Kidney tubule cell (primary cell): Measurements from ENCODE around the gene TLK2.

Experiments used
- DNase-seq: peaks from one replicate; pipeline ENCODE4 v3.0.0-alpha.2; 2018; ENCODE audit warnings: low spot score

The TLK2 gene

DNA sequence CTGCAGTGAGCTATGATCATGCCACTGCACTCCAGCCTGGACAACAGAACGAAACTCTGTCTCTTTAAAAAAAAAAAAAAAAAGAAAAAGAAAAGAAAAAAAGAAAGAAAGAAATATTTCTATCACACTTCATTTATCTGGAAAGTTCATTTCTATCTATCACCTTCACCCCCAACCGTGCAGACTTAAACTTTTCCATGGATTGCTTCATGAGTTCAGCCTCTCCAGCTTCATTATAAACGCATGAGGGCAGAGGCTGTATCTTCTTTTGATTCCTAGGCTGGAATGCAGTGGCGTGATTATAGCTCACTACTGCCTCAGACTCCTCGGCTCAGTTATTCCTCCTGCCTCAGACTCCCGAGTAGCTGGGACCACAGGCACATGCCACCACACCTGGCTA is 177.0 kb downstream of the TLK2 start:
- no peak for DNase-seq

DNA sequence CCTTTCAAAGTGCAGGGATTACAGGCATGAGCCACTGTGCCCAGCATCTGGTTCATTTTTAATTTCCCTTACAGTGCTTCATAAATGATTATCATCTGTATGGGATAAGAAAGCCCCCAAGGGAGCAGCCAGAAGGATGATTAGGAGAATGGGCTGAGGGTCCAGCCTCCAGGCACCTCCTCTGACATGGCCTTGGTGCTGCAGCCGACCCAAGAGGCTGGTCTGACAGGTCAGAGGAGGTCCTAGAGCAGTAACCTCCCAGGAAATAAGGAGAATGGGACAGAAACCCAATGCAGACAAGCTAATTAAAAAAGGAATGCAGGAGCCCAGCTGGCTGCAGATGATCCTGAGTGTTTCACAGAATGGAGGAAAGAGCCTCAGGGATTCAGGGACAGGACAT is 177.8 kb downstream of the TLK2 start:
- DNase-seq = no peak

DNA sequence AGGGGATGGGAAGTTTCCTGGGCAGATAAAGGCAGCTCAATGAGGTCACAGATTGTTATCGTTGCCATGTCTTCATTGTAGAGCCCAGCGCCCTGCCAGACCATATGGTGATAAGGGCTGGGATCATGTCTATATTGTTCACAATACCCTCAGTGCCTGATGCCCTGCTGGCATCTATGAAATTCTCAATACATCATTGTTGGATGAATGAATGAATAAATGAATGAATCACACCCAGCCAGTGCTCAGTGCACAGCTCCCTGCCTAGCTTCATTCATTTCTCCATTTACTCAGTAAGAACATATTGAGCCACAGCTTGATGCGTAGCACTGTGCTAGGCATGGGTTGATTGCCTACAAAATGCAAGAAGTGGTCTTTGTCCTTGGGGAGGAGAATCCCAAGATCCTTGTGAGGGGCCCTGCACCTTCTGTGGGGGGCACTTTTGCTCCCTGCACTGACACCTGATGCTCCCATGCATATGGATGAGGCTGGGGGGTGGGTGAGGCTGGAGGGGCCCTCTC is 178.6 kb downstream of the TLK2 start:
- DNase-seq = no peak

DNA sequence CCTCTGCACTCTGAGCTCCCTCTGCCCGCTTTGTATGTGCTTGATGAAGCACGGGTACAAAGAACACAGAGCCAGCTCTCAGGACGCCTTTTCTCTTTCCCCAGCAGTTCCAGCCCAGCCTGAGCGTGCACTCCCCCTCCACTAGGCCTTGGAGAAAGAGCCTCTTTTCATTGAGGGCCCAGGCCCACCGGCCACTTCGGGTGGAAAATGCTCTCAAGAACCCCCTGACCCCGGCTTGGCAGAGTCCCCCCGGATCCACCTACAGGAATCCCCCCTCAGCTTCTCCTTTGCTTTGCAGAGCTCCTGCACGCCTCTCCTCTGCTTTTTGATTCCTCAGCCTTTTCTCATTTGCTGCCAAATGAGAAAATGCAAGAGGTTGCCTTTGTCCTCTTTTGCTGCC is 179.1 kb downstream of the TLK2 start:
- no peak for DNase-seq

DNA sequence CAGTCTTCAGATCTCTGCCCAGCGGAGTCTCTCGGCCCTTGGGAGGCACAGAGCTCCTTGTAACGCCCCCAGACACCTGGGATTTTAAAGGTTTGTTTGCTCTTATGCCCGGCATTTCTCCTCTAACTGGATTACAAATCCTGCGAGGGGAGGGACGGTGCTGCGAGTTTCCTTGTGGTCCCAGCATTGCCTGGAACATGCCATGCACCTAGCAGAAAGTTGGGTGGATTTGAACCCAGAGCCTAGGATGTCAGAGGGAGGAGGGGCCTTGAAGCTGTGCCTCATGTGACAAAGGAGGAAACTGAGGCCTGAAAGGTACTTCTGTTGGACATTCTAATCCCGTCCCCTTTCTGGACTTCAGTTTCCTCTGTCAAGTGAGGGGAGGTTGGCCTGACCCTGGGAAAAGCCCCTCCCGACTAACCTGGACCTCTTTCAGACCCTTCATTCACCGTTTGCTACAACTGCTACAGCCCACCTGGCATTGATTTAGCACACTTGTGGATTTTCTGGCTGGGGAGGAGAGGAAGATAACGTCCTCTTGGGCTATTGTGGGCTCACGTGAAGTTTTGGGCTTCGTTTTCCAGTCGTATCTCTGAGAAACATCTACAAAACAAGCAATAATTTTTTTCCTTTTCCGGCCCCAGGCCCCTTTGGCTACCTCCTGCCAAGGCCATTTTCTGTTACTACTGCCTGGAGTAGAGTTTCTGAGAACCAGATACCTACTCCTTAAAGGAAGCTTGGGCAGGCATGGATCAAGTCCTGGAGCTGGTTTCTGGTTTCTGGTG is 179.7 kb downstream of the TLK2 start:
- no peak for DNase-seq

DNA sequence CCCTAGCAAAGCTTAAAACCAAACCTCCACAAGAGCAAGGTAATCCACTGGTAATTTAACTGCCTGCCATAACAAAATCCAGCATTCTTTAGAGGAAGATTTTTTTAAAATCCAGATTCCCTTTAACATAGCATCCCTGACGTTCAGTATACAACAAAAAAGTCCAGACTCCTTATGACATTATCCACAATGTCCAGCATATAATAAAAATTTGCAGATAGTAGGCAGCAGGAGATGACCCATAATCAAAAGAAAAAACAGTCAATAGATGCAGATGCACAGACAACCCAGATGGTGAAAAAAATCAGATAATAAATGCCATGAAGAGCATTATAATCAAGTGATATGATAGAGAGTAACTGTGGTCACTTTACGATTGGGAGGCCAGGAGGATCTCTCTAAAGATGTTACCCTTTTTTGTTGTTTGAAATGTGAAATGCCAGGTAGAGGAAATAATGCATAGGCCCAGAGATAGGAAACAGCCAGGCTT is 182.0 kb downstream of the TLK2 start:
- no peak for DNase-seq

DNA sequence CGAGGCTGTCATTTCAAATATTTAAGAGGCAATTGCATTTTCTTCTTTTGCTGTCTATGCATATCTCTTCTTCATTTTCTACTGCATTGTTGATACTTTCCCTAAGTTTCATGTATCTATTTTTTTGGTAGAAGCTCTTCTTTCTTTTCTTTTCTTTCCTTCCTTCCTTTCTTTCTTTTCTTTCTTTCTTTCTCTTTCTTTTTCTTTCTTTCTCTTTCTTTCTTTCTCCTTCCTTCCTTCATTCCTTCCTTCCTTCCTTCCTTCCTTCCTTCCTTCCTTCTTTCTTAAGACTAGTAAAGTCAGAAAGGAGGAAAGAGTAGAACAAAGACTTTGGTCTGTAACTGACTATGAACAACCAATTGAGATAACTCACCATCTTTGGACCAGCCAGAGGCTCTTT is 182.7 kb downstream of the TLK2 start:
- DNase-seq = no peak

DNA sequence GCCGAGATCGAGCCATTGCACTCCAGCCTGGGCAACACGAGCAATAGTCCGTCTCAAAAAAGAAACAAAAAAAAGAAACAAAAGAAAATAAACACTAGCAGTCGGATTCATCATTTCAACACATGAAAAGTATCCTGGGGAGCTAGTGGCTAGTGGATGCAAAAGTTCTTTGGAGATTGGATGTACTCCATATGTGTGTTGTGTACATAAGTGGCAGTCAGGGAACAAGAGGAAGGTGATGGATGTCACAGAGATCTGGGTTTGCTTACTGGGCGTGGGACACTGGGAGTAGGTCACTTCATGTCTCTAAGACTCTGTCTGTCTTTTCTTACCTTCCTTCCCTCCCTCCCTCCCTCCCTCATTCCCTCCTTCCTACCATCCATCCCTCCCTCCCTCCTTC is 184.2 kb downstream of the TLK2 start:
- no peak for DNase-seq
